K562 (cell line): ENCODE measurements around the gene NDRG3. TPM values are rescaled to one million over a fixed set of nuclear protein-coding genes. Genes with fewer than 3 reads are reported as not detected.

Experiments
- ATAC-seq: fragments of 200-7000 bp; cut with Tn5 transposase; 3 replicates; pipeline ENCODE4 v1.9.1; 2020; ENCODE audit warnings: moderate library complexity
- BruUV-seq: library from RNA; stranded (reverse); fragments of 400-500 nt; replicated peaks from 2 replicates; lab custom pipeline; 2021; lab: Mats Ljungman, UMichigan
- CTCF ChIA-PET: fragments of 300-600 bp; formaldehyde crosslinking; extraction: SDS; loops from one replicate; lab custom pipeline; 2021; ENCODE audit warnings: low intra/inter-chr PET ratio; lab: Yijun Ruan, JAX
- POLR2A ChIA-PET: fragments of 300-600, 350-650 bp; sonication (Branson Sonifier 250); formaldehyde crosslinking; extraction: SDS; loops from one replicate; lab custom pipeline; 2021; ENCODE audit warnings: antibody characterized with exemption, inconsistent platforms; lab: Yijun Ruan, JAX
- DNase-seq, 4 experiments: peaks; one replicate each; pipeline versions ENCODE4 v3.0.0 to v3.0.0-alpha.2; 2011 to 2018; ENCODE audit warnings: low spot score in 3 of 4, mixed read lengths in 3 of 4; ENCODE audit errors: extremely low read depth in 1 of 4
- FAIRE-seq: peaks from 2 replicates; lab custom pipeline; 2011; peaks lifted over from hg19 to GRCh38; lab: Jason Lieb, UNC
- H2AFZ ChIP-seq: 2 replicates; pipeline ENCODE4 v1.6.0; 2011; ENCODE audit warnings: low read depth, low read length, control low read depth, inconsistent platforms
- H3K27ac ChIP-seq: fragments of 200-600 bp; 3 replicates; pipeline ENCODE4 v1.8.0; 2011; ENCODE audit warnings: low read depth, mild to moderate bottlenecking, control low read depth, inconsistent platforms, low read length, moderate library complexity, mixed read lengths; ENCODE audit errors: extremely low read depth
- H3K27me3 ChIP-seq, 2 experiments: fragments of 300-600 bp in 1 of 2; 2 replicates in 1 of 2; 3 replicates in 1 of 2; pipeline versions ENCODE4 v1.6.0 to v1.8.0; 2011; ENCODE audit warnings: inconsistent platforms in 2 of 2, low read length in 2 of 2, mild to moderate bottlenecking in 1 of 2, mixed read lengths in 1 of 2, moderate library complexity in 1 of 2; ENCODE audit not compliant: control insufficient read depth in 2 of 2, insufficient read depth in 2 of 2
- H3K36me3 ChIP-seq: fragments of 300-600 bp; 3 replicates; pipeline ENCODE4 v1.8.0; 2011; ENCODE audit warnings: mild to moderate bottlenecking, low read length, inconsistent platforms; ENCODE audit not compliant: control insufficient read depth, insufficient read depth
- H3K4me1 ChIP-seq, 2 experiments: fragments of 200-600 bp in 1 of 2; replicated peaks in 1 of 2; 2 replicates in 1 of 2; 3 replicates in 1 of 2; pipeline versions ENCODE4 v1.5.1 to v1.8.0; 2011; ENCODE audit warnings: inconsistent platforms in 2 of 2, low read length in 2 of 2, mild to moderate bottlenecking in 1 of 2, mixed read lengths in 1 of 2, moderate library complexity in 1 of 2; ENCODE audit not compliant: control insufficient read depth in 2 of 2, insufficient read depth in 2 of 2
- H3K4me2 ChIP-seq: 2 replicates; pipeline ENCODE4 v1.6.1; 2011; ENCODE audit warnings: low read length, control low read depth, inconsistent platforms, mixed read lengths; ENCODE audit not compliant: insufficient read depth
- H3K4me3 ChIP-seq: fragments of 200-600 bp; sonication (generic), shearing (Covaris generic); 2 replicates; pipeline ENCODE4 v1.5.1; 2016; ENCODE audit warnings: control low read depth, inconsistent platforms
- H3K79me2 ChIP-seq: fragments of 200-600 bp; 3 replicates; pipeline ENCODE4 v1.8.0; 2011; ENCODE audit warnings: low read length, inconsistent platforms; ENCODE audit not compliant: control insufficient read depth, insufficient read depth
- H3K9ac ChIP-seq, 2 experiments: 2 replicates each; pipeline versions ENCODE4 v1.6.0 to v1.6.1; 2011; ENCODE audit warnings: low read depth in 2 of 2, low read length in 2 of 2, control low read depth in 1 of 2, inconsistent platforms in 1 of 2, mild to moderate bottlenecking in 1 of 2, mixed read lengths in 1 of 2; ENCODE audit not compliant: insufficient read depth in 1 of 2
- H3K9me1 ChIP-seq: one replicate; pipeline ENCODE4 v1.6.0; 2011; ENCODE audit warnings: inconsistent platforms, mild to moderate bottlenecking, low read length, moderate library complexity; ENCODE audit not compliant: control insufficient read depth, insufficient read depth
- H3K9me3 ChIP-seq: replicated peaks from 2 replicates; pipeline ENCODE4 v1.5.1; 2011; ENCODE audit warnings: low read depth, low read length, inconsistent platforms; ENCODE audit not compliant: control insufficient read depth, insufficient read depth
- H4K20me1 ChIP-seq: replicated peaks from 2 replicates; pipeline ENCODE4 v1.6.1; 2011; ENCODE audit warnings: low read length, inconsistent platforms, mixed read lengths; ENCODE audit not compliant: control insufficient read depth, insufficient read depth
- BHLHE40 ChIP-seq: IDR thresholded peaks from 2 replicates; pipeline ENCODE4 v1.6.1; 2011; ENCODE audit warnings: low read length, improper control_type of control experiment
- C11orf30 ChIP-seq: fragments of 450-650 bp; IDR thresholded peaks from 2 replicates; pipeline ENCODE4 v1.6.1; 2016; ENCODE audit warnings: low read depth, mild to moderate bottlenecking
- CBX3 ChIP-seq, 2 experiments: IDR thresholded peaks; 1 replicate in 1 of 2; 2 replicates in 1 of 2; pipeline ENCODE4 v1.6.1; 2012; ENCODE audit warnings: inconsistent platforms in 2 of 2, low read length in 2 of 2, borderline replicate concordance in 1 of 2, control low read depth in 1 of 2
- CREM ChIP-seq: IDR thresholded peaks from 2 replicates; pipeline ENCODE4 v1.6.1; 2014; ENCODE audit warnings: antibody characterized with exemption, low read depth
- ERF ChIP-seq: fragments of 450-650 bp; formaldehyde crosslinking; IDR thresholded peaks from 2 replicates; pipeline ENCODE4 v1.4.0; 2020; ENCODE audit warnings: mild to moderate bottlenecking, mixed read lengths
- FOXA3 ChIP-seq, 2 experiments: fragments of 450-650 bp in 1 of 2; sonication (generic) in 1 of 2; formaldehyde crosslinking; IDR thresholded peaks in 1 of 2; conservative IDR thresholded peaks in 1 of 2; 2 replicates each; pipeline versions ENCODE4 v1.4.0 to v1.8.0; 2020 to 2022; ENCODE audit warnings: mild to moderate bottlenecking in 2 of 2, missing genetic modification reagents in 1 of 2
- GATA2 ChIP-seq: sonication (generic); formaldehyde crosslinking; IDR thresholded peaks from 2 replicates; pipeline ENCODE4 v1.4.0; 2020; ENCODE audit warnings: mild to moderate bottlenecking, missing genetic modification reagents
- GATAD2A ChIP-seq: fragments of 450-650 bp; IDR thresholded peaks from 2 replicates; pipeline ENCODE4 v1.6.1; 2017
- KDM1A ChIP-seq, 2 experiments: fragments of 450-650 bp; IDR thresholded peaks; 2 replicates each; pipeline ENCODE4 v1.6.1; 2016; ENCODE audit warnings: mild to moderate bottlenecking in 2 of 2
- NBN ChIP-seq: fragments of 450-650 bp; IDR thresholded peaks from 2 replicates; pipeline ENCODE4 v1.6.1; 2016; ENCODE audit warnings: low read depth, mild to moderate bottlenecking
- NFE2 ChIP-seq: IDR thresholded peaks from 2 replicates; pipeline ENCODE4 v1.6.1; 2014; ENCODE audit warnings: antibody characterized with exemption, low read depth
- NFIC ChIP-seq: fragments of 450-650 bp; IDR thresholded peaks from 2 replicates; pipeline ENCODE4 v1.6.1; 2017; ENCODE audit warnings: mild to moderate bottlenecking, inconsistent platforms
- NR1H2 ChIP-seq: sonication (generic); formaldehyde crosslinking; IDR thresholded peaks from 2 replicates; pipeline ENCODE4 v1.4.0; 2020; ENCODE audit warnings: mild to moderate bottlenecking, missing genetic modification reagents
- RCOR1 ChIP-seq, 2 experiments: IDR thresholded peaks; 2 replicates each; pipeline ENCODE4 v1.6.1; 2012; ENCODE audit warnings: low read depth in 2 of 2, low read length in 2 of 2, borderline replicate concordance in 1 of 2, improper control_type of control experiment in 1 of 2
- RUNX1 ChIP-seq: sonication (generic); IDR thresholded peaks from 2 replicates; pipeline ENCODE4 v1.6.1; 2016; ENCODE audit warnings: antibody characterized with exemption, low read depth
- SMARCE1 ChIP-seq: fragments of 450-650 bp; IDR thresholded peaks from 2 replicates; pipeline ENCODE4 v1.7.1; 2016; ENCODE audit warnings: mild to moderate bottlenecking
- SOX6 ChIP-seq: fragments of 450-650 bp; IDR thresholded peaks from 2 replicates; pipeline ENCODE4 v1.6.1; 2014; ENCODE audit warnings: mild to moderate bottlenecking
- TEAD4 ChIP-seq, 2 experiments: sonication (generic) in 1 of 2; formaldehyde crosslinking in 1 of 2; IDR thresholded peaks; 2 replicates each; pipeline versions ENCODE4 v1.6.1 to v1.8.0; 2012 to 2022; ENCODE audit warnings: borderline replicate concordance in 1 of 2, inconsistent platforms in 1 of 2, low read length in 1 of 2, mild to moderate bottlenecking in 1 of 2, missing genetic modification reagents in 1 of 2
- ZEB2 ChIP-seq: fragments of 450-650 bp; IDR thresholded peaks from 2 replicates; pipeline ENCODE4 v1.6.1; 2016
- ZNF282 ChIP-seq: sonication (generic); formaldehyde crosslinking; IDR thresholded peaks from 2 replicates; pipeline ENCODE4 v1.8.1; 2023; ENCODE audit warnings: missing genetic modification reagents
- ZNF316 ChIP-seq: fragments of 450-650 bp; IDR thresholded peaks from 2 replicates; pipeline ENCODE4 v1.6.1; 2016
- WGBS: fragments of 100-300 bp; shearing (Covaris generic); methylation state at CpG from one replicate; pipeline ENCODE4 v1.1.6; 2016; ENCODE audit warnings: low coverage, mixed read lengths; ENCODE audit not compliant: insufficient coverage; ENCODE audit errors: missing lambda C conversion rate; 5-methylcytosine and 5-hydroxymethylcytosine counted together
- in situ Hi-C: fragments of 300-500 bp; cut with MboI; formaldehyde crosslinking; loops from 4 replicates; pipeline ENCODE4 v1.15.0; 2018; ENCODE audit warnings: inconsistent platforms, mixed read lengths
- intact Hi-C: fragments of 100-400 bp; cut with micrococcal nuclease; formaldehyde crosslinking; loops from 2 replicates; pipeline ENCODE4 v1.14.2; 2022
- polyA plus RNA-seq, 8 experiments: library from polyadenylated mRNA; depleted of rRNA in 4 of 8; stranded (reverse) in 5 of 8; unstranded in 3 of 8; fragments of >200 nt; fragmentation: Nextera tagmentation in 2 of 8; fragmentation: Illumina TruSeq in 1 of 8; extraction: Ambion mirVana in 2 of 8; extraction: Trizol in 1 of 8; gene quantifications; 2 replicates each; pipeline versions ENCODE4 v1.2.1 to v1.2.3, GENCODE V29; 2011 to 2014; ENCODE audit warnings: inconsistent platforms in 1 of 8, missing spikeins in 1 of 8
- total RNA-seq, 7 experiments: library from RNA; depleted of rRNA in 6 of 7; stranded (reverse); fragments of >200 nt in 6 of 7; fragmentation: Illumina TruSeq in 2 of 7; extraction: Trizol in 2 of 7; gene quantifications; 2 replicates each; pipeline versions ENCODE4 v1.2.1 to v1.2.3, GENCODE V29; 2011 to 2021; ENCODE audit warnings: low replicate concordance in 1 of 7
- TF ChIP-seq, protein P1 (sequence below): conservative IDR thresholded peaks from 2 replicates; pipeline ENCODE4 v1.6.1; 2011; ENCODE audit warnings: low read depth, mild to moderate bottlenecking, low read length; ENCODE audit not compliant: control insufficient read depth

Gene NDRG3
- total and polyA plus RNA-seq, 9 of the 15 experiments (the other 6 are each of a cell fraction or from before 2014, with no cell fraction given), result 14.6 to 39.4 (median 24.4) TPM

GRCh38 chr20:36773107-36773596 lies 27.3 kb upstream of the NDRG3 start (continued):
- TF ChIP-seq RUNX1, result no peak
- no peak for TF ChIP-seq ERF (CRISPR knock-in tag)

- POLR2A ChIA-PET, result interaction anchor here (0.6 to 1.8 kb wide), 4 partner anchors 14 to 131 kb away, joined by 3 to 5 read pairs (median 4); no protein-coding TSS in a partner anchor
- H3K36me3 ChIP-seq, result peaks cover 31% of the 10 kb centered on the region
- CTCF ChIA-PET, result no interaction called here
- peaks cover 14% of the 10 kb centered on the region for H3K79me2 ChIP-seq
- 7% methylated on average over 7 of the region's 7 CpGs for WGBS
- H3K9me1 ChIP-seq, result no peaks in the 10 kb centered on the region
- in situ Hi-C loops, result no loop called here
- H4K20me1 ChIP-seq, result no peaks in the 10 kb centered on the region; the same call in 1 of the 2 replicates
- no peak for FAIRE-seq
- H3K4me2 ChIP-seq, result 0 out of 2 replicates have a peak overlapping the region, but pooled peaks have one; percentile 23
- H2AFZ ChIP-seq, result no peak overlapping the region
- DNase-seq, result peak in 2 of 4 experiments; percentile 47 to 70
- H3K4me1 ChIP-seq, result peaks cover 22 to 25% of the 10 kb centered on the region in 2 experiments; a peak in 4 of 5 replicates
- BruUV-seq, result no TSS peak
- H3K27ac ChIP-seq, result peak overlapping the region; percentile 20; the same call in 1 of the 3 replicates
- no peaks in the 10 kb centered on the region for H3K27me3 ChIP-seq
- intact Hi-C loops, result loop anchor here (5.0 kb wide), 1 partner anchor 92 kb away; a partner anchor contains a TSS
- no peak for ATAC-seq
- no peaks in the 10 kb centered on the region for H3K9me3 ChIP-seq
- H3K4me3 ChIP-seq, result no peak overlapping the region
- peak overlapping the region in 1 of 2 experiments; percentile 63; a peak in 2 of 4 replicates for H3K9ac ChIP-seq
- no peak for TF ChIP-seq BHLHE40
- TF ChIP-seq TEAD4 (IDR thresholded peaks at IDR 0.05; ENCODE audit: low read length), result peak; percentile 93
- no peak for TF ChIP-seq TEAD4 (CRISPR knock-in tag; IDR thresholded peaks at IDR 0.05; ENCODE audit: borderline replicate concordance)
- peak in 1 of 2 experiments; percentile 83; a peak in 2 of 4 replicates for TF ChIP-seq RCOR1 (IDR thresholded peaks at IDR 0.05; ENCODE audit: borderline replicate concordance in 1 of 2, low read depth in 2 of 2, low read length in 2 of 2)
- TF ChIP-seq FOXA3 (CRISPR knock-in tag; conservative IDR thresholded peaks at IDR 0.05 in 1 of 2, IDR thresholded peaks at IDR 0.05 in 1 of 2), result peak; percentile 89 to 97
- peak; percentile 66 for TF ChIP-seq GATA2 (CRISPR knock-in tag)
- TF ChIP-seq NR1H2 (CRISPR knock-in tag), result no peak
- TF ChIP-seq KDM1A (IDR thresholded peaks at IDR 0.05), result peak; percentile 49 to 74; a peak in 3 of 4 replicates
- peak; percentile 35; the same call in 1 of the 2 replicates for TF ChIP-seq C11orf30
- TF ChIP-seq CBX3 (IDR thresholded peaks at IDR 0.05; ENCODE audit: borderline replicate concordance in 1 of 2, low read length in 2 of 2), result peak in 1 of 2 experiments; percentile 27; a peak in 1 of 3 replicates
- peak; percentile 76 for TF ChIP-seq NFE2
- TF ChIP-seq SOX6, result peak; percentile 77
- TF ChIP-seq, protein P1, sequence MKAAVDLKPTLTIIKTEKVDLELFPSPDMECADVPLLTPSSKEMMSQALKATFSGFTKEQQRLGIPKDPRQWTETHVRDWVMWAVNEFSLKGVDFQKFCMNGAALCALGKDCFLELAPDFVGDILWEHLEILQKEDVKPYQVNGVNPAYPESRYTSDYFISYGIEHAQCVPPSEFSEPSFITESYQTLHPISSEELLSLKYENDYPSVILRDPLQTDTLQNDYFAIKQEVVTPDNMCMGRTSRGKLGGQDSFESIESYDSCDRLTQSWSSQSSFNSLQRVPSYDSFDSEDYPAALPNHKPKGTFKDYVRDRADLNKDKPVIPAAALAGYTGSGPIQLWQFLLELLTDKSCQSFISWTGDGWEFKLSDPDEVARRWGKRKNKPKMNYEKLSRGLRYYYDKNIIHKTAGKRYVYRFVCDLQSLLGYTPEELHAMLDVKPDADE, result peak; percentile 39; the same call in 1 of the 2 replicates
- peak; percentile 77; the same call in 1 of the 2 replicates for TF ChIP-seq SMARCE1
- TF ChIP-seq CREM, result peak; percentile 63
- peak; percentile 96 for TF ChIP-seq ZEB2
- peak; percentile 76 for TF ChIP-seq NFIC
- peak; percentile 45 for TF ChIP-seq ZNF316
- TF ChIP-seq GATAD2A, result peak; percentile 53; the same call in 1 of the 2 replicates
- TF ChIP-seq ZNF282 (CRISPR knock-in tag), result no peak
- 0 out of 2 replicates have a peak, but pooled peaks have one; percentile 25 for TF ChIP-seq NBN
These were observed 24.8 kb upstream of the NDRG3 start for GRCh38 chr20:36770680-36771079.
